Prostate gland (tissue), 2 donors: ENCODE measurements around the gene PINLYP.

Source experiments
- CTCF ChIP-seq, 4 experiments: fragments of 200-600 bp in 2 of 4; fragments of 450-650 bp in 2 of 4; sonication (generic) in 2 of 4; IDR thresholded peaks; 1 replicate in 3 of 4; 2 replicates in 1 of 4; pipeline ENCODE4 v1.5.1; 2016 to 2019; ENCODE audit warnings: antibody characterized with exemption in 4 of 4, mild to moderate bottlenecking in 2 of 4, moderate library complexity in 2 of 4
- POLR2AphosphoS5 ChIP-seq: sonication (generic); formaldehyde crosslinking; IDR thresholded peaks from one replicate; pipeline ENCODE4 v1.6.1; 2017; ENCODE audit warnings: antibody characterized with exemption

DNA sequence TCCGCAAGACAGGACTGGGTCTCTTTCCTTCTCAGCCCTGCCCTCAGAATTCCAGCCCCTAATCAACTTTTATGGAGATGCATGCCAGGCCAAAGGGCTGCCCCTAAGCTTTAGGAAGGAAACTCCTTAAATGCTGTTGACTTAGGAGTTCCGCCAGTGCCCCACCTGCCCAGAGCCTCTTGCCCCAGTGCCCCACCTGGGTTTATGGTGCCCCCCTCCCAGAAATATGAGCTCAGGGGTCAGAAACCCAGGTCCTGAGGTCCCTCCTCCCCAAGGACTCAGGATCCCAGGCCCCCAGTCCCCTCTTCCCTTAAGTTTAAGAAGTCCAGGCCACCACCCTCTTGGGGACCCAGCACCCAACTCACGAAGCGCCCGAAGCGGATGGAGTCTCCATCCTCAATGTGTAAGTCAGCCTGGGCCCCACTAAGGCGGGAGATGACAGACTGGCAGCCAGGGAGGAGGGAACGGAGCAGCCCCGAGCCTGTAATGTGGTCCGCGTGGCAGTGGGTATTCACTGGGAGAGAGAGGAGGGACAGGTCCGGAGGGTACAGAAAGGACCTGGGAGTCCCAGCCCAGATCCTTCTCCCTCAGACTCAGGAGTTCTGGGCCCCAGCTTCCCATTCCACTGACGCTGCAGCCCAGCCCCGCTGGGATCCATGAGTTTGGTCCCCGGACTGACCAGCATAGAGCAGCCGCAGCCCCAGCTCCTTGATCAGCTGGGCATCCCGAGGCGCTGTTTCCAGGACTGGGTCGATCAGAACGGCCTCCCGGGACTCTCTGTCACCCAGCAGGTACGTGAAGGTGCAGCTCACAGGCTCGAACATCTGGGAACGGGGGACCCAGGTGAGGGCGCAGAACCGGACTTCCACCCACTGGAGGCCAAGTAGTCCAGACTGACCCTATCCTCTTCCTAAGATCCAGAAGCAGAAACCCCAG, 49.5 kb upstream of the PINLYP start:
- no peak for TF ChIP-seq CTCF (IDR thresholded peaks at IDR 0.05)
- no peak for TF ChIP-seq POLR2AphosphoS5
